Ovary (tissue), 3 donors: ENCODE data around the gene FMN1.

ENCODE experiments used
- CTCF ChIP-seq, 3 donors: fragments of 450-650 bp in 2 of 3; fragments of 200-600 bp in 1 of 3; IDR thresholded peaks; one replicate each; pipeline versions ENCODE4 v1.5.1 to v1.8.0; 2016 to 2022; ENCODE audit warnings: antibody characterized with exemption in 3 of 3, mild to moderate bottlenecking in 1 of 3
- POLR2A ChIP-seq: fragments of 450-650 bp; IDR thresholded peaks from one replicate; pipeline ENCODE4 v1.6.1; 2017; ENCODE audit warnings: antibody characterized with exemption, mild to moderate bottlenecking, moderate library complexity
- donor health status: DM: no; HTN: no; CAD: no.

DNA sequence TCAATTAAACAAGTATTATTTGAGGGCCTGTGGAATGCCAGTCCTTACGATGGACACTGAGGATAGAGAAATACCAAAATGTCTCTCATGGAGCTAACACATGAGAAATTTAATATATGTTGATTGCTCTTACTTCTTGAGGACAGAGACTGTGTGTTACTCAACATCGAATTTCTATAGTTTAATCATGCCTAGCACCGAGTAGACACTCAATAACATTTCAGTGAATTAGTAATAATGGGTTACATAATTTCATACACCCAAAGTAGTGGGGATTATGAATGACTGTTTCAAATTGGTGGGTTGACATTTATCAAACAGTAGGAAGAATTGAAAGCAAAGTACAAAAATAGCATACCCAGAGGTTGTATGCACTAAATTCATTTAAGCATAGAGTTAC, 11.2 kb downstream of the FMN1 start:
- TF ChIP-seq CTCF (IDR thresholded peaks at IDR 0.05) = no peak
- TF ChIP-seq POLR2A = no peak
